H1 (cell line): ENCODE results near the gene KLHL26. TPM values are rescaled to one million over a fixed set of nuclear protein-coding genes. Genes with fewer than 3 reads are reported as not detected.

Experiments used
- ASH2L ChIP-seq: fragments of 200-600, 300-600 bp; sonication (generic); IDR thresholded peaks from one replicate; pipeline ENCODE4 v1.7.1; 2017; ENCODE audit warnings: low read length
- BCL11A ChIP-seq, 2 experiments: IDR thresholded peaks; one replicate each; pipeline ENCODE4 v1.6.1; 2011; ENCODE audit warnings: low read depth in 2 of 2, low read length in 2 of 2, mild to moderate bottlenecking in 2 of 2
- CHD2 ChIP-seq: IDR thresholded peaks from 2 replicates; pipeline ENCODE4 v1.6.1; 2012; ENCODE audit warnings: low read length, improper control_type of control experiment
- GABPA ChIP-seq: IDR thresholded peaks from 2 replicates; pipeline ENCODE4 v1.6.1; 2011; ENCODE audit warnings: mild to moderate bottlenecking, low read length, moderate library complexity, borderline replicate concordance; ENCODE audit not compliant: insufficient read depth
- HDAC2 ChIP-seq, 2 experiments: fragments of 300-600 bp in 1 of 2; sonication (generic) in 1 of 2; IDR thresholded peaks; 2 replicates each; pipeline ENCODE4 v1.6.1; 2011 to 2012; ENCODE audit warnings: low read depth in 2 of 2, low read length in 2 of 2, mild to moderate bottlenecking in 2 of 2, moderate library complexity in 2 of 2, borderline replicate concordance in 1 of 2, inconsistent platforms in 1 of 2
- JUN ChIP-seq: IDR thresholded peaks from 2 replicates; pipeline ENCODE4 v1.6.1; 2011; ENCODE audit warnings: low read depth, mild to moderate bottlenecking, improper control_type of control experiment, low read length
- KDM4A ChIP-seq: IDR thresholded peaks from one replicate; pipeline ENCODE4 v1.7.1; 2012; ENCODE audit warnings: low read depth, mild to moderate bottlenecking, moderate library complexity, low read length, inconsistent platforms; ENCODE audit not compliant: severe bottlenecking
- MAFK ChIP-seq: IDR thresholded peaks from 2 replicates; pipeline ENCODE4 v1.6.1; 2012; ENCODE audit warnings: low read depth, mild to moderate bottlenecking, improper control_type of control experiment, low read length
- POLR2A ChIP-seq, 2 experiments: IDR thresholded peaks; 1 replicate in 1 of 2; 2 replicates in 1 of 2; pipeline ENCODE4 v1.6.1; 2011; ENCODE audit warnings: low read depth in 2 of 2, low read length in 2 of 2, mild to moderate bottlenecking in 2 of 2; ENCODE audit errors: control extremely low read depth in 1 of 2
- RAD21 ChIP-seq, 2 experiments: IDR thresholded peaks in 1 of 2; conservative IDR thresholded peaks in 1 of 2; 2 replicates each; pipeline ENCODE4 v1.6.1; 2011; ENCODE audit warnings: low read depth in 2 of 2, low read length in 2 of 2, improper control_type of control experiment in 1 of 2, inconsistent platforms in 1 of 2, mild to moderate bottlenecking in 1 of 2, moderate library complexity in 1 of 2
- RBBP5 ChIP-seq: IDR thresholded peaks from 2 replicates; pipeline ENCODE4 v1.7.1; 2012; ENCODE audit warnings: low read depth, mild to moderate bottlenecking, inconsistent platforms, low read length, moderate library complexity, borderline replicate concordance
- RNF2 ChIP-seq: fragments of 200-900, 300-1000 bp; sonication (generic); IDR thresholded peaks from 2 replicates; pipeline ENCODE4 v1.7.1; 2016; ENCODE audit warnings: borderline replicate concordance, low read depth, mild to moderate bottlenecking, antibody characterized with exemption, low read length; ENCODE audit not compliant: poor library complexity, severe bottlenecking; ENCODE audit errors: missing control alignments
- SIN3A ChIP-seq, 2 experiments: IDR thresholded peaks in 1 of 2; conservative IDR thresholded peaks in 1 of 2; 2 replicates each; pipeline ENCODE4 v1.6.1; 2011 to 2012; ENCODE audit warnings: low read length in 2 of 2, improper control_type of control experiment in 1 of 2, low read depth in 1 of 2, mild to moderate bottlenecking in 1 of 2
- SIRT6 ChIP-seq: IDR thresholded peaks from one replicate; pipeline ENCODE4 v1.7.1; 2012; ENCODE audit warnings: low read length, inconsistent platforms
- SIX5 ChIP-seq: IDR thresholded peaks from 2 replicates; pipeline ENCODE4 v1.6.1; 2011; ENCODE audit warnings: mild to moderate bottlenecking, low read depth, low read length
- SUZ12 ChIP-seq: fragments of 200-600 bp; sonication (generic); IDR thresholded peaks from 2 replicates; pipeline ENCODE4 v1.6.1; 2012; ENCODE audit warnings: mild to moderate bottlenecking, inconsistent platforms, low read length, moderate library complexity, mixed read lengths
- TAF1 ChIP-seq: IDR thresholded peaks from 2 replicates; pipeline ENCODE4 v1.6.1; 2011; ENCODE audit warnings: mild to moderate bottlenecking, low read depth, low read length
- YY1 ChIP-seq: IDR thresholded peaks from 2 replicates; pipeline ENCODE4 v1.6.1; 2011; ENCODE audit warnings: low read depth, mild to moderate bottlenecking, low read length
- polyA plus RNA-seq, 7 experiments: library from polyadenylated mRNA; depleted of rRNA in 3 of 7; stranded (reverse) in 5 of 7; unstranded in 2 of 7; fragments of >200 nt in 5 of 7; fragments of 200-250 nt in 2 of 7; gene quantifications; 1 replicate in 5 of 7; 2 replicates in 1 of 7; 4 replicates in 1 of 7; pipeline versions ENCODE4 v1.2.1 to v1.2.3, GENCODE V29; 2011 to 2013; ENCODE audit warnings: missing spikeins in 2 of 7, mixed read lengths in 2 of 7
- total RNA-seq: library from RNA; stranded (reverse); fragmentation: NEBNext Ultra II Directional; extraction: Animal tissue kit (Norgen Biotek cat#: 25700); gene quantifications from 2 replicates; pipeline ENCODE4 v1.2.1, GENCODE V29; 2021
- TF ChIP-seq, protein P1 (sequence below), 3 experiments: IDR thresholded peaks; 1 replicate in 2 of 3; 2 replicates in 1 of 3; pipeline versions ENCODE4 v1.5.1 to v1.6.1; 2011; ENCODE audit warnings: low read length in 3 of 3, mild to moderate bottlenecking in 3 of 3, inconsistent platforms in 2 of 3, low read depth in 1 of 3, moderate library complexity in 1 of 3; ENCODE audit not compliant: insufficient read depth in 1 of 3; ENCODE audit errors: control extremely low read depth in 1 of 3
- TF ChIP-seq, protein P2 (sequence below): IDR thresholded peaks from 2 replicates; pipeline ENCODE4 v1.6.1; 2012; ENCODE audit warnings: inconsistent platforms

The KLHL26 gene
- total and polyA plus RNA-seq, 2 of the 8 experiments (the other 6 are each of a cell fraction or from before 2014, with no cell fraction given) = 2.2 to 8.8 TPM

DNA sequence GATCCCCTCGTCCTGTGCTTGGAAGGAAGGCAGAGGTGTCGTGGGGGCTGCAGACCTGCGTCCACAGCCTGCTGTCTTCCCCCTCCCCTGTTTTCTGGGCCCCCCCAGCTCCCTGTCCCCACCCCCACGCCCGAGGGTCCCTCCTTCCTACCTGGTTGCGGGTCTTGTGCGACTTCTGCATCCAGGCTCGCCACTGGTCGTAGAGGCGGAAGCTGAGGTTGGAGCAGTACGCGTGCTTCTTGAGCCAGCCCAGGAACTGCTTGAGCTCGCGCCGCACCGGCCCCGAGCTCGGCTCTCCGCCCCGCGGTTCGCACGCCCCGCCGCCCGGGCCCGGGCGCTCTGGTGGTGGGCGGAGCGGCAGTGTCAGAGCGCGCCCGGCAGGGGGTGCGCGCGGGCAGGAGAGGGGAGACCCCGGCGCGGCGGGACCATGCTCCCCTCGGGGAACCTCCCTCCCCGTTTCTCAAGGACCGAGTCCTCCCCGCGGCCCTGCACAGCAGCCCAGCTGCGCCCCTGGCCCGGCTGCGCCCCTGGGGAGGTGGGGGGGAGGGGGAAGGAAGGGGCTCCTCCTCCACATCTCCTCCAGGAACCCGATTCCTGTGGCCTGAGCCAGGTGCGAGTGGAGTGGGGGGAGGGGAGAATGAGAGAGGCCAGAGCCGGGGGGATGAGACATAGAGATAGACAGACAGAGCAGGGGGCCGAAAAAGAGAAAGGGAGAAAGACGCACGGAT lies 42.6 kb upstream of the KLHL26 start (continued):
- no peak for TF ChIP-seq HDAC2 (IDR thresholded peaks at IDR 0.05; ENCODE audit: borderline replicate concordance in 1 of 2, low read depth in 2 of 2, low read length in 2 of 2)
- TF ChIP-seq RAD21 (IDR thresholded peaks at IDR 0.05 in 1 of 2, conservative IDR thresholded peaks at IDR 0.05 in 1 of 2; ENCODE audit: low read depth in 2 of 2, low read length in 2 of 2) = peak; percentile 56 to 74; a peak in 3 of 4 replicates
- no peak for TF ChIP-seq SIX5
- no peak for TF ChIP-seq SIRT6
- no peak for TF ChIP-seq SUZ12
- peak; percentile 19 to 37; a peak in 1 of 4 replicates for TF ChIP-seq SIN3A (conservative IDR thresholded peaks at IDR 0.05 in 1 of 2, IDR thresholded peaks at IDR 0.05 in 1 of 2; ENCODE audit: low read depth in 1 of 2, low read length in 2 of 2)
- no peak for TF ChIP-seq BCL11A (IDR thresholded peaks at IDR 0.05; ENCODE audit: low read depth in 2 of 2, low read length in 2 of 2)
- TF ChIP-seq MAFK = no peak
- peak; percentile 51 for TF ChIP-seq ASH2L
- TF ChIP-seq, protein P1, sequence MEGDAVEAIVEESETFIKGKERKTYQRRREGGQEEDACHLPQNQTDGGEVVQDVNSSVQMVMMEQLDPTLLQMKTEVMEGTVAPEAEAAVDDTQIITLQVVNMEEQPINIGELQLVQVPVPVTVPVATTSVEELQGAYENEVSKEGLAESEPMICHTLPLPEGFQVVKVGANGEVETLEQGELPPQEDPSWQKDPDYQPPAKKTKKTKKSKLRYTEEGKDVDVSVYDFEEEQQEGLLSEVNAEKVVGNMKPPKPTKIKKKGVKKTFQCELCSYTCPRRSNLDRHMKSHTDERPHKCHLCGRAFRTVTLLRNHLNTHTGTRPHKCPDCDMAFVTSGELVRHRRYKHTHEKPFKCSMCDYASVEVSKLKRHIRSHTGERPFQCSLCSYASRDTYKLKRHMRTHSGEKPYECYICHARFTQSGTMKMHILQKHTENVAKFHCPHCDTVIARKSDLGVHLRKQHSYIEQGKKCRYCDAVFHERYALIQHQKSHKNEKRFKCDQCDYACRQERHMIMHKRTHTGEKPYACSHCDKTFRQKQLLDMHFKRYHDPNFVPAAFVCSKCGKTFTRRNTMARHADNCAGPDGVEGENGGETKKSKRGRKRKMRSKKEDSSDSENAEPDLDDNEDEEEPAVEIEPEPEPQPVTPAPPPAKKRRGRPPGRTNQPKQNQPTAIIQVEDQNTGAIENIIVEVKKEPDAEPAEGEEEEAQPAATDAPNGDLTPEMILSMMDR (IDR thresholded peaks at IDR 0.05; ENCODE audit: control extremely low read depth in 1 of 3, insufficient read depth in 1 of 3, low read depth in 1 of 3, low read length in 3 of 3) = peak; percentile 63 to 83 (median 66)
- TF ChIP-seq KDM4A = peak; percentile 31
- peak; percentile 25; the same call in 1 of the 2 replicates for TF ChIP-seq YY1
- TF ChIP-seq, protein P2, sequence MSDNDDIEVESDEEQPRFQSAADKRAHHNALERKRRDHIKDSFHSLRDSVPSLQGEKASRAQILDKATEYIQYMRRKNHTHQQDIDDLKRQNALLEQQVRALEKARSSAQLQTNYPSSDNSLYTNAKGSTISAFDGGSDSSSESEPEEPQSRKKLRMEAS = peak; percentile 8
- no peak for TF ChIP-seq RBBP5
- no peak for TF ChIP-seq CHD2
- TF ChIP-seq TAF1 = peak; percentile 57
- TF ChIP-seq POLR2A (IDR thresholded peaks at IDR 0.05; ENCODE audit: control extremely low read depth in 1 of 2, low read depth in 2 of 2, low read length in 2 of 2) = peak in 1 of 2 experiments; percentile 62; a peak in 1 of 3 replicates
- no peak for TF ChIP-seq JUN
- peak; percentile 53; the same call in 1 of the 2 replicates for TF ChIP-seq GABPA
- TF ChIP-seq RNF2 = no peak
